ENCODE data around the gene FNTB. TPM values are rescaled to one million over a fixed set of nuclear protein-coding genes. Genes with fewer than 3 reads are reported as not detected.

The FNTB gene
- total RNA-seq (2021), result 14.2 to 18.2 TPM (median 17.3 TPM) in 3 replicates
- percentile 57 among the genes with signal in this experiment for Bru-seq, nascent RNA
- long read RNA-seq, experiment 1, transcript FNTB-201 (12 exons, 2,834 nt), result major isoform, 65 of 83 reads
- long read RNA-seq, experiment 1, partial matches to known transcripts, result 4 of 83 reads
- long read RNA-seq, experiment 1, other reads (novel, unspliced or antisense), result 14 of 83 reads
- long read RNA-seq, experiment 2, transcript FNTB-201 (12 exons, 2,834 nt), result major isoform, 10 of 22 reads
- long read RNA-seq, experiment 2, partial matches to known transcripts, result 5 of 22 reads
- long read RNA-seq, experiment 2, other reads (novel, unspliced or antisense), result 7 of 22 reads
- long read RNA-seq, experiment 3, transcript FNTB-201 (12 exons, 2,834 nt), result major isoform, 11 of 15 reads
- long read RNA-seq, experiment 3, partial matches to known transcripts, result 0 of 15 reads
- long read RNA-seq, experiment 3, other reads (novel, unspliced or antisense), result 4 of 15 reads

GRCh38 chr14:64986648-64987437, at the start of gene FNTB:
Gene FNTB (plus strand): TSS chr14:64986895. CDS start chr14:64986954, 59 bp downstream.
- CTCF ChIA-PET, result interaction anchor here (0.6 to 3.1 kb wide), 27 partner anchors 9 to 222 kb away, joined by 3 to 29 read pairs (median 6); partner anchors contain the start of genes CHURC1 and MAX
- TF ChIP-seq PRRX2 (CRISPR knock-in tag; IDR thresholded peaks at IDR 0.05), result no peak
- no peak for TF ChIP-seq OVOL2 (CRISPR knock-in tag; IDR thresholded peaks at IDR 0.05; ENCODE audit: borderline replicate concordance)
- 0 out of 2 replicates have a peak, but pooled peaks have one; percentile 68 for TF ChIP-seq E2F1 (CRISPR knock-in tag; IDR thresholded peaks at IDR 0.05)
- TF ChIP-seq, protein P1, sequence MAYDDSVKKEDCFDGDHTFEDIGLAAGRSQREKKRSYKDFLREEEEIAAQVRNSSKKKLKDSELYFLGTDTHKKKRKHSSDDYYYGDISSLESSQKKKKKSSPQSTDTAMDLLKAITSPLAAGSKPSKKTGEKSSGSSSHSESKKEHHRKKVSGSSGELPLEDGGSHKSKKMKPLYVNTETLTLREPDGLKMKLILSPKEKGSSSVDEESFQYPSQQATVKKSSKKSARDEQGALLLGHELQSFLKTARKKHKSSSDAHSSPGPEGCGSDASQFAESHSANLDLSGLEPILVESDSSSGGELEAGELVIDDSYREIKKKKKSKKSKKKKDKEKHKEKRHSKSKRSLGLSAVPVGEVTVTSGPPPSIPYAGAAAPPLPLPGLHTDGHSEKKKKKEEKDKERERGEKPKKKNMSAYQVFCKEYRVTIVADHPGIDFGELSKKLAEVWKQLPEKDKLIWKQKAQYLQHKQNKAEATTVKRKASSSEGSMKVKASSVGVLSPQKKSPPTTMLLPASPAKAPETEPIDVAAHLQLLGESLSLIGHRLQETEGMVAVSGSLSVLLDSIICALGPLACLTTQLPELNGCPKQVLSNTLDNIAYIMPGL (CRISPR knock-in tag; IDR thresholded peaks at IDR 0.05), result peak; percentile 71; the same call in 1 of the 2 replicates
- 0 out of 2 replicates have a peak, but pooled peaks have one; percentile 12 for TF ChIP-seq USF2 (CRISPR knock-in tag; IDR thresholded peaks at IDR 0.05)
- 0 out of 2 replicates have a peak, but pooled peaks have one; percentile 20 for TF ChIP-seq ATF1 (CRISPR knock-in tag; IDR thresholded peaks at IDR 0.05)
- TF ChIP-seq RORB (CRISPR knock-in tag; IDR thresholded peaks at IDR 0.05), result no peak
- TF ChIP-seq NFYB (CRISPR knock-in tag; conservative IDR thresholded peaks at IDR 0.05; ENCODE audit: low read depth), result peak; percentile 6; the same call in 1 of the 2 replicates
- peak; percentile 93 for TF ChIP-seq MAX (CRISPR knock-in tag; IDR thresholded peaks at IDR 0.05)
- no peak for TF ChIP-seq NR1H2 (CRISPR knock-in tag; IDR thresholded peaks at IDR 0.05)
- peak; percentile 32; the same call in 1 of the 2 replicates for TF ChIP-seq ZBTB21 (CRISPR knock-in tag; IDR thresholded peaks at IDR 0.05; ENCODE audit: borderline replicate concordance)
- no peak for TF ChIP-seq NFATC4 (CRISPR knock-in tag; IDR thresholded peaks at IDR 0.05)
- TF ChIP-seq CREB1 (CRISPR knock-in tag; IDR thresholded peaks at IDR 0.05), result 0 out of 2 replicates have a peak, but pooled peaks have one; percentile 28
- TF ChIP-seq MXD4 (CRISPR knock-in tag; IDR thresholded peaks at IDR 0.05; ENCODE audit: borderline replicate concordance), result no peak
- TF ChIP-seq NR3C1 (CRISPR knock-in tag; conservative IDR thresholded peaks at IDR 0.05; ENCODE audit: low read depth), result 0 out of 2 replicates have a peak, but pooled peaks have one; percentile 24
- TF ChIP-seq, protein P2, sequence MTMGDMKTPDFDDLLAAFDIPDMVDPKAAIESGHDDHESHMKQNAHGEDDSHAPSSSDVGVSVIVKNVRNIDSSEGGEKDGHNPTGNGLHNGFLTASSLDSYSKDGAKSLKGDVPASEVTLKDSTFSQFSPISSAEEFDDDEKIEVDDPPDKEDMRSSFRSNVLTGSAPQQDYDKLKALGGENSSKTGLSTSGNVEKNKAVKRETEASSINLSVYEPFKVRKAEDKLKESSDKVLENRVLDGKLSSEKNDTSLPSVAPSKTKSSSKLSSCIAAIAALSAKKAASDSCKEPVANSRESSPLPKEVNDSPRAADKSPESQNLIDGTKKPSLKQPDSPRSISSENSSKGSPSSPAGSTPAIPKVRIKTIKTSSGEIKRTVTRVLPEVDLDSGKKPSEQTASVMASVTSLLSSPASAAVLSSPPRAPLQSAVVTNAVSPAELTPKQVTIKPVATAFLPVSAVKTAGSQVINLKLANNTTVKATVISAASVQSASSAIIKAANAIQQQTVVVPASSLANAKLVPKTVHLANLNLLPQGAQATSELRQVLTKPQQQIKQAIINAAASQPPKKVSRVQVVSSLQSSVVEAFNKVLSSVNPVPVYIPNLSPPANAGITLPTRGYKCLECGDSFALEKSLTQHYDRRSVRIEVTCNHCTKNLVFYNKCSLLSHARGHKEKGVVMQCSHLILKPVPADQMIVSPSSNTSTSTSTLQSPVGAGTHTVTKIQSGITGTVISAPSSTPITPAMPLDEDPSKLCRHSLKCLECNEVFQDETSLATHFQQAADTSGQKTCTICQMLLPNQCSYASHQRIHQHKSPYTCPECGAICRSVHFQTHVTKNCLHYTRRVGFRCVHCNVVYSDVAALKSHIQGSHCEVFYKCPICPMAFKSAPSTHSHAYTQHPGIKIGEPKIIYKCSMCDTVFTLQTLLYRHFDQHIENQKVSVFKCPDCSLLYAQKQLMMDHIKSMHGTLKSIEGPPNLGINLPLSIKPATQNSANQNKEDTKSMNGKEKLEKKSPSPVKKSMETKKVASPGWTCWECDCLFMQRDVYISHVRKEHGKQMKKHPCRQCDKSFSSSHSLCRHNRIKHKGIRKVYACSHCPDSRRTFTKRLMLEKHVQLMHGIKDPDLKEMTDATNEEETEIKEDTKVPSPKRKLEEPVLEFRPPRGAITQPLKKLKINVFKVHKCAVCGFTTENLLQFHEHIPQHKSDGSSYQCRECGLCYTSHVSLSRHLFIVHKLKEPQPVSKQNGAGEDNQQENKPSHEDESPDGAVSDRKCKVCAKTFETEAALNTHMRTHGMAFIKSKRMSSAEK (CRISPR knock-in tag; IDR thresholded peaks at IDR 0.05; ENCODE audit: borderline replicate concordance), result no peak
- peak; percentile 66 for TF ChIP-seq NFE2L1 (CRISPR knock-in tag; IDR thresholded peaks at IDR 0.05)
- peak; percentile 33; the same call in 1 of the 2 replicates for TF ChIP-seq ARID4B (CRISPR knock-in tag; IDR thresholded peaks at IDR 0.05; ENCODE audit: borderline replicate concordance)
- peak; percentile 58; the same call in 1 of the 2 replicates for TF ChIP-seq SMAD3 (CRISPR knock-in tag; IDR thresholded peaks at IDR 0.05; ENCODE audit: borderline replicate concordance)
- TF ChIP-seq ZNF138 (CRISPR knock-in tag; conservative IDR thresholded peaks at IDR 0.05), result no peak
- peak; percentile 80; the same call in 1 of the 2 replicates for TF ChIP-seq ETV6 (CRISPR knock-in tag; IDR thresholded peaks at IDR 0.05)

More at GRCh38 chr14:64986648-64987437, at the start of gene FNTB:
- H3K4me1 Mint-ChIP-seq, result peaks cover 18% of the 10 kb centered on the region
- H3K36me3 Mint-ChIP-seq, result peaks cover 3% of the 10 kb centered on the region; the same call in 1 of the 2 replicates
- H3K9me3 Mint-ChIP-seq, result no peaks in the 10 kb centered on the region
- peak within 1 kb of the TSS; percentile 90 for H3K4me3 Mint-ChIP-seq
- DNase-seq (ENCODE audit: low spot score) (peak; percentile 96), ATAC-seq (peak; percentile 93)
- peak within 1 kb of the TSS; percentile 99 for H3K27ac Mint-ChIP-seq
- POLR2A ChIA-PET, result interaction anchor here (0.6 to 1.7 kb wide), 6 partner anchors 19 to 184 kb away, joined by 3 to 6 read pairs (median 4); partner anchors contain the start of gene MAX
- peaks cover 7% of the 10 kb centered on the region for H3K27me3 Mint-ChIP-seq (ENCODE audit: low read depth)
